HepG2 (cell line): ENCODE results near the gene CYP27B1. TPM values are rescaled to one million over a fixed set of nuclear protein-coding genes. Genes with fewer than 3 reads are reported as not detected.

Experiments used
- ATF1 ChIP-seq: IDR thresholded peaks from 2 replicates; pipeline ENCODE4 v1.6.1; 2016; ENCODE audit warnings: mild to moderate bottlenecking, control low read depth
- ATF2 ChIP-seq: sonication (generic); formaldehyde crosslinking; IDR thresholded peaks from 2 replicates; pipeline ENCODE4 v1.4.0; 2020; ENCODE audit warnings: missing genetic modification reagents
- DBP ChIP-seq: sonication (generic); formaldehyde crosslinking; IDR thresholded peaks from 2 replicates; pipeline ENCODE4 v1.4.0; 2020; ENCODE audit warnings: missing genetic modification reagents; ENCODE audit errors: not compliant biosample characterization
- DR1 ChIP-seq: sonication (generic); formaldehyde crosslinking; IDR thresholded peaks from 2 replicates; pipeline ENCODE4 v1.8.0; 2021; ENCODE audit warnings: mild to moderate bottlenecking, missing genetic modification reagents, inconsistent platforms
- HOMEZ ChIP-seq: IDR thresholded peaks from 2 replicates; pipeline ENCODE4 v1.6.1; 2016; ENCODE audit warnings: low read depth
- KAT8 ChIP-seq: IDR thresholded peaks from 2 replicates; pipeline ENCODE4 v1.6.1; 2016; ENCODE audit warnings: missing genetic modification reagents, missing compliant biosample characterization
- PBX2 ChIP-seq: IDR thresholded peaks from 2 replicates; pipeline ENCODE4 v1.6.1; 2016; ENCODE audit warnings: control low read depth
- RBFOX2 ChIP-seq: fragments of 200-400 bp; formaldehyde crosslinking; IDR thresholded peaks from 2 replicates; pipeline ENCODE4 v1.6.1; 2017; ENCODE audit warnings: low read depth, mild to moderate bottlenecking, low read length
- RBM22 ChIP-seq: fragments of 200-400 bp; formaldehyde crosslinking; optimal IDR thresholded peaks from 2 replicates; pipeline ENCODE3; 2017; ENCODE audit warnings: mild to moderate bottlenecking, low read length, moderate library complexity
- THAP9 ChIP-seq: sonication (generic); formaldehyde crosslinking; IDR thresholded peaks from 2 replicates; pipeline ENCODE4; 2020; ENCODE audit warnings: missing genetic modification reagents, mild to moderate bottlenecking, borderline replicate concordance
- XRCC5 ChIP-seq: fragments of 200-400 bp; formaldehyde crosslinking; optimal IDR thresholded peaks from 2 replicates; pipeline ENCODE3; 2017; ENCODE audit warnings: mild to moderate bottlenecking, low read length
- ZC3H4 ChIP-seq: sonication (generic); formaldehyde crosslinking; IDR thresholded peaks from 2 replicates; pipeline ENCODE4 v1.4.0; 2020; ENCODE audit warnings: missing genetic modification reagents, borderline replicate concordance
- ZNF562 ChIP-seq: sonication (generic); formaldehyde crosslinking; IDR thresholded peaks from 2 replicates; pipeline ENCODE4 v1.8.0; 2022; ENCODE audit warnings: missing genetic modification reagents, borderline replicate concordance
- ZNF687 ChIP-seq: sonication (generic); formaldehyde crosslinking; IDR thresholded peaks from 2 replicates; pipeline ENCODE4 v1.5.1; 2020; ENCODE audit warnings: mild to moderate bottlenecking, missing genetic modification reagents, moderate library complexity
- polyA plus RNA-seq, 8 experiments: library from polyadenylated mRNA; depleted of rRNA in 3 of 8; stranded (reverse) in 7 of 8; unstranded in 1 of 8; fragments of >200 nt; fragmentation: Illumina TruSeq in 4 of 8; extraction: Trizol in 4 of 8; gene quantifications; 2 replicates each; pipeline versions ENCODE4 v1.2.1 to v1.2.3, GENCODE V29; 2011 to 2016; ENCODE audit warnings: low read depth in 4 of 8, missing spikeins in 1 of 8, mixed read lengths in 1 of 8; ENCODE audit not compliant: insufficient read depth in 1 of 8
- total RNA-seq, 5 experiments: library from RNA; depleted of rRNA; stranded (reverse); fragments of >200 nt; fragmentation: Illumina TruSeq; extraction: Trizol; gene quantifications; 2 replicates each; pipeline ENCODE4 v1.2.3, GENCODE V29; 2016; ENCODE audit warnings: low read depth in 1 of 5

Gene CYP27B1
- total and polyA plus RNA-seq, 2 of the 13 experiments (the other 11 are each of a cell fraction or from before 2014, with no cell fraction given): 2.3 to 3.0 TPM

GRCh38 chr12:57744777-57745484 lies 21.9 kb downstream of the CYP27B1 start, which contains the start of gene TSPAN31 (continued):
- TF ChIP-seq ATF2 (CRISPR knock-in tag): peak; percentile 81
- peak; percentile 8 for TF ChIP-seq RBM22
- 0 out of 2 replicates have a peak, but pooled peaks have one; percentile 26 for TF ChIP-seq THAP9 (CRISPR knock-in tag)
- TF ChIP-seq DR1 (CRISPR knock-in tag): peak; percentile 71; the same call in 1 of the 2 replicates
- TF ChIP-seq RBFOX2: peak; percentile 19; the same call in 1 of the 2 replicates
- no peak for TF ChIP-seq ZNF562 (CRISPR knock-in tag)
- no peak; the same call in 1 of the 2 replicates for TF ChIP-seq HOMEZ (CRISPR knock-in tag)
- peak; percentile 97 for TF ChIP-seq ATF1 (CRISPR knock-in tag)
- TF ChIP-seq PBX2 (CRISPR knock-in tag): peak; percentile 90
- peak; percentile 18 for TF ChIP-seq XRCC5
- TF ChIP-seq KAT8 (CRISPR knock-in tag): peak; percentile 65; the same call in 1 of the 2 replicates
- peak; percentile 70 for TF ChIP-seq ZNF687 (CRISPR knock-in tag)
- no peak for TF ChIP-seq ZC3H4 (CRISPR knock-in tag)
- no peak for TF ChIP-seq DBP (CRISPR knock-in tag)
